K562 (cell line): ENCODE measurements around the gene NDC1.

Experiments
- CTCF ChIP-seq, 3 experiments: IDR thresholded peaks in 2 of 3; conservative IDR thresholded peaks in 1 of 3; 2 replicates each; pipeline ENCODE4 v1.5.1; 2011 to 2012; ENCODE audit warnings: low read length in 3 of 3, mild to moderate bottlenecking in 3 of 3, control low read depth in 2 of 3, improper control_type of control experiment in 1 of 3, inconsistent platforms in 1 of 3, low read depth in 1 of 3, mixed read lengths in 1 of 3, moderate library complexity in 1 of 3; ENCODE audit not compliant: insufficient read depth in 2 of 3
- GABPB1 ChIP-seq: sonication (generic); formaldehyde crosslinking; IDR thresholded peaks from 2 replicates; pipeline ENCODE4 v1.8.0; 2022; ENCODE audit warnings: mild to moderate bottlenecking, missing genetic modification reagents
- RBFOX2 ChIP-seq: fragments of 200-400 bp; formaldehyde crosslinking; IDR thresholded peaks from 2 replicates; pipeline ENCODE4 v1.6.1; 2017; ENCODE audit warnings: low read depth, mild to moderate bottlenecking, low read length, moderate library complexity
- SMC3 ChIP-seq: conservative IDR thresholded peaks from 2 replicates; pipeline ENCODE4 v1.6.1; 2011; ENCODE audit warnings: low read depth, low read length, improper control_type of control experiment; ENCODE audit not compliant: insufficient read depth
- ZFX ChIP-seq: sonication (generic); formaldehyde crosslinking; IDR thresholded peaks from 2 replicates; pipeline ENCODE4 v1.8.0; 2022; ENCODE audit warnings: mild to moderate bottlenecking, missing genetic modification reagents, moderate library complexity
- ZNF224 ChIP-seq: sonication (generic); formaldehyde crosslinking; IDR thresholded peaks from 2 replicates; pipeline ENCODE4 v1.8.0; 2022; ENCODE audit warnings: mild to moderate bottlenecking, missing genetic modification reagents

DNA sequence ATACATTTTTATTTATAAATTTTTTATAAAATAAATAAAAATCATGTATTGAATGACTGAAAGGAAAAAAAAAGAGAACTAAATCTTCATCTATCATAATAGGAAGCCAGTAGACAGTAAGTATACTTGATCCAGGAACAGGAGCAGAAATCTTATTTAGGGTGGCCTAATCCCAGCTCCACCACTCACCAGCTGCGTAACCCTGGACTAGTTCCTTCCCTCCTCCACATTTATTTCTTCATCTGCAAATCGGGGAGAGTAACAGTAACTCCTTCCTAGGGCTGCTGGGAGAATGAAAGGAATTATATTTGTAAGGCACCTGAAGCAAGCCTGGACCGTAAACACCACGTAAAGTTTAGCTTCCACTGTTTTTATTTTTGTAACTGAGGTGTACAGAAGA lies 117.0 kb downstream of the NDC1 start:
- TF ChIP-seq GABPB1: no peak
- no peak for TF ChIP-seq ZNF224 (CRISPR knock-in tag)
- no peak for TF ChIP-seq RBFOX2
- no peak for TF ChIP-seq SMC3
- no peak for TF ChIP-seq ZFX (CRISPR knock-in tag)
- no peak for TF ChIP-seq CTCF (IDR thresholded peaks at IDR 0.05 in 2 of 3, conservative IDR thresholded peaks at IDR 0.05 in 1 of 3; ENCODE audit: insufficient read depth in 2 of 3, low read depth in 1 of 3, low read length in 3 of 3)
